ENCODE data around the gene BICD1.

- TF ChIP-seq CTCF (IDR thresholded peaks at IDR 0.05; ENCODE audit: low read depth, low read length, poor library complexity, severe bottlenecking) (no peak), EZH2phosphoT487 (IDR thresholded peaks at IDR 0.05; ENCODE audit: borderline replicate concordance, low read length) (no peak)
Measured at GRCh38 chr12:32170437-32170998, 63.9 kb downstream of the BICD1 start.

Measured in DOHH2 (cell line).